Ishikawa (cell line): ENCODE data around the gene RNU5B-1.

ENCODE experiments used
- CEBPB ChIP-seq: IDR thresholded peaks from 2 replicates; pipeline ENCODE4 v1.6.1; 2012
- CREB1 ChIP-seq: IDR thresholded peaks from 2 replicates; pipeline ENCODE4 v1.6.1; 2012; ENCODE audit warnings: low read depth
- EGR1 ChIP-seq: IDR thresholded peaks from 2 replicates; pipeline ENCODE4 v1.6.1; 2012
- EP300 ChIP-seq: IDR thresholded peaks from 2 replicates; pipeline ENCODE4 v1.6.1; 2012; ENCODE audit warnings: borderline replicate concordance
- FOXM1 ChIP-seq: IDR thresholded peaks from 2 replicates; pipeline ENCODE4 v1.6.1; 2012; ENCODE audit warnings: low read depth, borderline replicate concordance
- NFIC ChIP-seq: IDR thresholded peaks from 2 replicates; pipeline ENCODE4 v1.6.1; 2012
- RAD21 ChIP-seq: IDR thresholded peaks from 2 replicates; pipeline ENCODE4 v1.6.1; 2012; ENCODE audit warnings: low read depth
- TAF1 ChIP-seq: IDR thresholded peaks from 2 replicates; pipeline ENCODE4 v1.6.1; 2012; ENCODE audit warnings: low read depth, mild to moderate bottlenecking
- TCF12 ChIP-seq: IDR thresholded peaks from 2 replicates; pipeline ENCODE4 v1.6.1; 2012; ENCODE audit warnings: low read depth
- TEAD4 ChIP-seq: IDR thresholded peaks from 2 replicates; pipeline ENCODE4 v1.6.1; 2012
- YY1 ChIP-seq: IDR thresholded peaks from 2 replicates; pipeline ENCODE4 v1.6.1; 2012; ENCODE audit warnings: low read depth
- ZBTB7A ChIP-seq: IDR thresholded peaks from 2 replicates; pipeline ENCODE4 v1.6.1; 2012; ENCODE audit warnings: low read depth
- TF ChIP-seq, protein P1 (sequence below): IDR thresholded peaks from 2 replicates; pipeline ENCODE4 v1.6.1; 2012; ENCODE audit warnings: low read depth, mild to moderate bottlenecking
- TF ChIP-seq, protein P2 (sequence below): IDR thresholded peaks from 2 replicates; pipeline ENCODE4 v1.6.1; 2012
- TF ChIP-seq, protein P3 (sequence below): IDR thresholded peaks from 2 replicates; pipeline ENCODE4 v1.6.1; 2012

The RNU5B-1 gene

DNA sequence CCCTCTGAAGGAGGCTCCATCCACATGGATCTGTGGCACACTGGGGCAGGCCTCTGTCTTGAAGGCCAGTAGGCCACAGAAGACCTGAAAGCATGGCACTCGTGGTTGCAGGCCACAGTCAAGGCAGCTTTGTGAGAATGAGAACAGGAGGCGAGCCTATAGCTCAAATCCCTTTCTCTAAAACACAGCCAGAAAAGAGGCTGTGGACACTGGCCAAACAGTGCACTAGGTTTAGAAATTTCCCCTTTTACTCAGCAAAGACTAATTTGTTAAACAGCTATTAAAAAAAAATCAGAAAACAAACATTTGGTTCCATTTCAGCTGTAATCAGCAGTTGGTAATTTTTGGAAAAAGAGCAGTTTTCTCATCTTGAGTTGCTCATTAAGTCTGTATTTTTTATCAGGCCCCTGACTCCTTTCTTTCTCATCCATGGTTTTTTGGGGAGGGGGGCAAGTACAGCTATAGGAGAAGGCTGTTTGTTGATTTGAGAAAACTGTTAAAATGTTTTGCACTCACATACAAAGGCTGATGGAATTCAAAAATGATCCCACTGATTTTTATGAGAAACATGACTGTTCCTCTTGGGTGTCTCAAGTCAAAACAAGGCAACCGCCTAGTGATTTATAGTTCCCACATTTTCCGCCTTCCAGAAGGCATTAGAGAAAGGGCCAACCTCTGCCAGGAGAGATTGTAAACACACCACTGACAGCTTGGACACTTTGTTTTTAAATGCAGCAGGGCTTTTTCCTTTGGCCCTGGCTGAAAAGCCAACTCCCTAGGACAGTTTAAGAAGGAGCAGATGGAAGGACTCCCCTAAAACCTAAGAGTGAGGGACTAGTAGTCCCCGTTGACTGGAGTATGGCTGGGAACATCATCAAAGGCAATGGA lies 45.9 kb upstream of the RNU5B-1 start:
- no peak for TF ChIP-seq YY1
- no peak for TF ChIP-seq TCF12

DNA sequence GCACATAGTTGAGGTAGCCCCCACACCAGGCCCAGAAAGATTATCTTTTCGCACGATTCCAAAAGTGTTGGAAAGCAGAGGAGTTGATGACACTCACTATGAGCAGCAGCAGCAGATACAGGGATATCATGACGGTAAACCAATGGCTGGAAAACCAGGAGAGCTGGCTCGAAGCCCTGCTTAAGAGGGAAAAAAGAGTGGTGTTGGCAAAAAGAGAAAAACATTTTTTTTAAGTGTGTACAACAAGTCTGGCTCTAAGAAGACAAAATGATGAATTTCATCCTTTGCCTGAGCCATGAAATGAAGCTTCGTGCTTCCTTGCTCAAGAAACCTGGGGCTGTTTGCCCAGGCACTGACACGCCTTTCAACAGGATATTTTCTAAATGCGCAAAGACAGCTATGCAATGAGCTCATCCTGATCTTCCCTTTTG lies 45.1 kb upstream of the RNU5B-1 start:
- TF ChIP-seq FOXM1 = no peak
- TF ChIP-seq TEAD4 = no peak
- TF ChIP-seq, protein P1, sequence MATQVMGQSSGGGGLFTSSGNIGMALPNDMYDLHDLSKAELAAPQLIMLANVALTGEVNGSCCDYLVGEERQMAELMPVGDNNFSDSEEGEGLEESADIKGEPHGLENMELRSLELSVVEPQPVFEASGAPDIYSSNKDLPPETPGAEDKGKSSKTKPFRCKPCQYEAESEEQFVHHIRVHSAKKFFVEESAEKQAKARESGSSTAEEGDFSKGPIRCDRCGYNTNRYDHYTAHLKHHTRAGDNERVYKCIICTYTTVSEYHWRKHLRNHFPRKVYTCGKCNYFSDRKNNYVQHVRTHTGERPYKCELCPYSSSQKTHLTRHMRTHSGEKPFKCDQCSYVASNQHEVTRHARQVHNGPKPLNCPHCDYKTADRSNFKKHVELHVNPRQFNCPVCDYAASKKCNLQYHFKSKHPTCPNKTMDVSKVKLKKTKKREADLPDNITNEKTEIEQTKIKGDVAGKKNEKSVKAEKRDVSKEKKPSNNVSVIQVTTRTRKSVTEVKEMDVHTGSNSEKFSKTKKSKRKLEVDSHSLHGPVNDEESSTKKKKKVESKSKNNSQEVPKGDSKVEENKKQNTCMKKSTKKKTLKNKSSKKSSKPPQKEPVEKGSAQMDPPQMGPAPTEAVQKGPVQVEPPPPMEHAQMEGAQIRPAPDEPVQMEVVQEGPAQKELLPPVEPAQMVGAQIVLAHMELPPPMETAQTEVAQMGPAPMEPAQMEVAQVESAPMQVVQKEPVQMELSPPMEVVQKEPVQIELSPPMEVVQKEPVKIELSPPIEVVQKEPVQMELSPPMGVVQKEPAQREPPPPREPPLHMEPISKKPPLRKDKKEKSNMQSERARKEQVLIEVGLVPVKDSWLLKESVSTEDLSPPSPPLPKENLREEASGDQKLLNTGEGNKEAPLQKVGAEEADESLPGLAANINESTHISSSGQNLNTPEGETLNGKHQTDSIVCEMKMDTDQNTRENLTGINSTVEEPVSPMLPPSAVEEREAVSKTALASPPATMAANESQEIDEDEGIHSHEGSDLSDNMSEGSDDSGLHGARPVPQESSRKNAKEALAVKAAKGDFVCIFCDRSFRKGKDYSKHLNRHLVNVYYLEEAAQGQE = no peak
- no peak for TF ChIP-seq TCF12
- TF ChIP-seq NFIC = no peak
- TF ChIP-seq RAD21 = no peak
- TF ChIP-seq, protein P2, sequence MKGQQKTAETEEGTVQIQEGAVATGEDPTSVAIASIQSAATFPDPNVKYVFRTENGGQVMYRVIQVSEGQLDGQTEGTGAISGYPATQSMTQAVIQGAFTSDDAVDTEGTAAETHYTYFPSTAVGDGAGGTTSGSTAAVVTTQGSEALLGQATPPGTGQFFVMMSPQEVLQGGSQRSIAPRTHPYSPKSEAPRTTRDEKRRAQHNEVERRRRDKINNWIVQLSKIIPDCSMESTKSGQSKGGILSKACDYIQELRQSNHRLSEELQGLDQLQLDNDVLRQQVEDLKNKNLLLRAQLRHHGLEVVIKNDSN = no peak
- TF ChIP-seq EGR1 = no peak
- TF ChIP-seq TAF1 = no peak
- TF ChIP-seq CREB1 = no peak
- TF ChIP-seq CEBPB = no peak
- no peak for TF ChIP-seq EP300
- TF ChIP-seq, protein P3, sequence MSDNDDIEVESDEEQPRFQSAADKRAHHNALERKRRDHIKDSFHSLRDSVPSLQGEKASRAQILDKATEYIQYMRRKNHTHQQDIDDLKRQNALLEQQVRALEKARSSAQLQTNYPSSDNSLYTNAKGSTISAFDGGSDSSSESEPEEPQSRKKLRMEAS = no peak
- no peak for TF ChIP-seq YY1
- no peak for TF ChIP-seq ZBTB7A

DNA sequence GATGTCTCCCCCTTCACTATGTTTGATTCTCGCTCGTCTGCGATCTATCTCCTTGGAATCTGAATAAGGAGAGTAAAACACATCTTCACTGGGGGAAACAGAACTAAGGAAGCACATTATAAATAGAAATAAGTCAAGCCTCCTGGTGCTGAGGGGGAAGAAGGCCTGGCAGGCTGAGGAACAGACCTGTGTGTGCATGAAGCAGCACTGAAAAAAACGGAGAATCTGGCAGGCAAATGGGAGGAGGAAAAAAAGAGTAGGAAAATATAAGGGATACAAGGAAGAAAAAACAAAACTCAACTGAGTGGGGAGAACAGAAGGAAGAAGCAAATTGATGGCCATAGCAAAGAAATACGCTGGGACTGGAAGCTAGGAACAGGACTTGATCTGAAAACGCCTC lies 43.5 kb upstream of the RNU5B-1 start:
- TF ChIP-seq CREB1 = no peak
- TF ChIP-seq EP300 = no peak

DNA sequence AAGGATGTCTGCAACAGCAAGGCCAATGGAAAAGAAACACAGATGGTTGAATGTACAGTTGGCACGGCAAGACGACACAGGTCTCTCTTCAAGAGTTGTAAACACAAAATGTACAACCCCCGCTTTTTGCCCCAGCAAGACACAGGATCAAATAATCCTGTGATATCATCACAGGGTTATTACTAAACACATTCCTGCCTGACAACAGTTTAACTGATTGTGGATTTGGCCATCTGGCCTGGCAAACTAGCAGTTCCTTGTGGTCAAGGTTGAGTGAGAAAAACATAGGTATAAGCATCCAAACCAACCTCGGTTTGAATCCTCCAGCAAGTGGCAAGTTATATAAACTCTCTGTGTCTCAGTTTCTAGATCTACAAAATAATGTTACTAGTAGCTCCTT lies 41.2 kb upstream of the RNU5B-1 start:
- TF ChIP-seq, protein P2 = no peak
- no peak for TF ChIP-seq NFIC
- no peak for TF ChIP-seq EGR1
- TF ChIP-seq ZBTB7A = no peak
- TF ChIP-seq CEBPB = no peak
- no peak for TF ChIP-seq RAD21
- TF ChIP-seq TAF1 = no peak
- no peak for TF ChIP-seq TEAD4
- no peak for TF ChIP-seq CREB1
- no peak for TF ChIP-seq YY1
- TF ChIP-seq, protein P3 = no peak
- no peak for TF ChIP-seq EP300
- TF ChIP-seq FOXM1 = no peak
- TF ChIP-seq, protein P1 = no peak

DNA sequence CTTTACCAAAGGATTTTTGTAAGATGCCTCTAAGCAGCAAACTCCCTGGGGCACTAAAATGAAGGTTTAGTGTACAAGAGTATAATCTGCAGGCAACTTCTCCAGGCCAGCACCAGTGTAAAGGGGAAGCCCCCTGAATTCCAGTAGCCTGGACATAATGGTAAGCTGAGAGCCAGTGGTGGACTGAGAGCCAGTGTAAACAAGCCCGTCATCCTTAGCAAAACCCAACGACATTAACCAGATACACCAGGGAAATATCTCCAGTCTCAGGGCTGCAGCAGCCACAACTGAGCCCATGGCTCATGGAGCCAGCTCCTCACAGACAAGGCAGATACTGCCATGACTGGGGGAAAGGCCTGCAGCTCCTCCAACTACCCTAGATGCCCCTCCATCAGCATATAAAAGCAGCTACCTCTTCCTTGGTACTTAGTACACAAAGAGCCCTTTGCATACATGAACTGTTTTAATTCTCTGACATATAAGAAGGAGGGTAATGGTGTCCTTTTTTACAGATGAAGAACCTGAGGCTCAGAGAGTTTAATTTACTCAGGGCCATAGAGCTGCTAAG lies 39.5 kb upstream of the RNU5B-1 start:
- TF ChIP-seq, protein P1 = no peak
- TF ChIP-seq FOXM1 (no peak), RAD21 (no peak), TEAD4 (no peak), TAF1 (no peak)
- TF ChIP-seq, protein P3 = no peak
